ENCODE measurements around the gene IPO13.

DNA sequence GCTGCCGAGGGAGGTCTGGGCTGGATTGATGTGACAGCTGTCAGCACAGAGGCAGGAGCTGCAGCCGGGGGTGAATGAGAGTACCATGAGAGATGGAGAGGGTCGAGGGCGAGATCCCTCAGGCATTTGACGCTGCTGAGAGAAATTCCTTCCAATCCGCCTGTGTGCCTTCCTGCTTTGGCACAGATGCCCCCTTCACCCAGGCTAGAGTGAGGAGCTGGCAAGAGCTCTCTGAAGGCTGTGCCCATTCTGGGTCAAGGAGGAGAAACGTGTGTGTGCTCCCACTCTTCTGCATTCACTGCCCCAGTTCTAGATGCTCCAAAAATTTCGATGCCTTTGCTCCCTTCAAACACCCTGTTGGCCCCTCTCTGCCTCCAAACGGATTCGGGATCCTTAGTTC, 8.4 kb upstream of the IPO13 start:
- TF ChIP-seq, protein P1, sequence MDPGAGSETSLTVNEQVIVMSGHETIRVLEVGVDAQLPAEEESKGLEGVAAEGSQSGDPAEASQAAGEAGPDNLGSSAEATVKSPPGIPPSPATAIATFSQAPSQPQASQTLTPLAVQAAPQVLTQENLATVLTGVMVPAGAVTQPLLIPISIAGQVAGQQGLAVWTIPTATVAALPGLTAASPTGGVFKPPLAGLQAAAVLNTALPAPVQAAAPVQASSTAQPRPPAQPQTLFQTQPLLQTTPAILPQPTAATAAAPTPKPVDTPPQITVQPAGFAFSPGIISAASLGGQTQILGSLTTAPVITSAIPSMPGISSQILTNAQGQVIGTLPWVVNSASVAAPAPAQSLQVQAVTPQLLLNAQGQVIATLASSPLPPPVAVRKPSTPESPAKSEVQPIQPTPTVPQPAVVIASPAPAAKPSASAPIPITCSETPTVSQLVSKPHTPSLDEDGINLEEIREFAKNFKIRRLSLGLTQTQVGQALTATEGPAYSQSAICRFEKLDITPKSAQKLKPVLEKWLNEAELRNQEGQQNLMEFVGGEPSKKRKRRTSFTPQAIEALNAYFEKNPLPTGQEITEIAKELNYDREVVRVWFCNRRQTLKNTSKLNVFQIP (CRISPR knock-in tag; IDR thresholded peaks at IDR 0.05; ENCODE audit: borderline replicate concordance, low read depth), result no peak
- TF ChIP-seq BACH2 (CRISPR knock-in tag; IDR thresholded peaks at IDR 0.05; ENCODE audit: borderline replicate concordance), result no peak
- TF ChIP-seq ZFP3 (CRISPR knock-in tag; IDR thresholded peaks at IDR 0.05), result no peak
- no peak for TF ChIP-seq TOX (CRISPR knock-in tag; IDR thresholded peaks at IDR 0.05; ENCODE audit: borderline replicate concordance)
